A549 (cell line): ENCODE data around the gene FAM110C. TPM values are rescaled to one million over a fixed set of nuclear protein-coding genes. Genes with fewer than 3 reads are reported as not detected.
"Not testable (repeated sequence)": the region's sequence is repeated elsewhere in the genome, so short reads cannot be mapped to it uniquely, and the experiment has no call there.

ENCODE experiments used
- ATAC-seq, 2 experiments: fragments of 200-7000 bp in 1 of 2; fragments of >200 bp in 1 of 2; cut with Nextera tagmentation in 1 of 2; cut with Tn5 transposase in 1 of 2; 3 replicates each; pipeline versions ENCODE4 v1.8.0 to v1.9.1; 2018 to 2020; ENCODE audit warnings: mild to moderate bottlenecking in 1 of 2, moderate library complexity in 1 of 2
- CTCF ChIA-PET: fragments of 300-600 bp; sonication (Branson Sonifier 250); formaldehyde crosslinking; extraction: SDS; loops from one replicate; lab custom pipeline; 2021; ENCODE audit warnings: antibody characterized with exemption, inconsistent platforms; lab: Yijun Ruan, JAX
- POLR2A ChIA-PET: fragments of 350-600 bp; formaldehyde crosslinking; extraction: SDS; loops from one replicate; lab custom pipeline; 2021; ENCODE audit warnings: antibody characterized with exemption, inconsistent platforms; lab: Yijun Ruan, JAX
- DNase-seq, 2 experiments: peaks; one replicate each; pipeline versions ENCODE4 v3.0.0 to v3.0.0-alpha.2; 2011 to 2016; ENCODE audit warnings: low read depth in 1 of 2, low spot score in 1 of 2
- FAIRE-seq: peaks from 2 replicates; lab custom pipeline; 2011; peaks lifted over from hg19 to GRCh38; lab: Jason Lieb, UNC
- H3K27ac ChIP-seq, 2 experiments: fragments of >200 bp; sonication (Bioruptor Twin); formaldehyde crosslinking; 3 replicates each; pipeline ENCODE4 v1.5.1; 2016 to 2017
- H3K4me1 ChIP-seq: fragments of >200 bp; sonication (Bioruptor Twin); formaldehyde crosslinking; 3 replicates; pipeline ENCODE4 v1.6.1; 2016
- H3K4me2 ChIP-seq: fragments of >200 bp; sonication (Bioruptor Twin); formaldehyde crosslinking; 3 replicates; pipeline ENCODE4 v1.6.1; 2016
- H3K4me3 ChIP-seq: fragments of >200 bp; sonication (Bioruptor Twin); formaldehyde crosslinking; 3 replicates; pipeline ENCODE4 v1.5.1; 2016
- H3K9me3 ChIP-seq: fragments of >200 bp; sonication (Bioruptor Twin); formaldehyde crosslinking; 3 replicates; pipeline ENCODE4 v1.6.1; 2016
- CTCF ChIP-seq: fragments of >200 bp; sonication (Bioruptor Twin); formaldehyde crosslinking; IDR thresholded peaks from 3 replicates; pipeline ENCODE4 v1.5.1; 2016
- E2F6 ChIP-seq: IDR thresholded peaks from 2 replicates; pipeline ENCODE4 v1.6.1; 2012; ENCODE audit warnings: low read depth, borderline replicate concordance
- EHF ChIP-seq: fragments of 250-450 bp; sonication (Bioruptor Pico); IDR thresholded peaks from 2 replicates; pipeline ENCODE4 v1.5.0; 2020; ENCODE audit warnings: mild to moderate bottlenecking
- EHMT2 ChIP-seq: fragments of 200-600 bp; sonication (generic); IDR thresholded peaks from 2 replicates; pipeline ENCODE4 v1.6.1; 2016; ENCODE audit warnings: antibody characterized with exemption, low read depth, mild to moderate bottlenecking, moderate library complexity
- ELK1 ChIP-seq: fragments of 150-350 bp; IDR thresholded peaks from 2 replicates; pipeline ENCODE4 v1.6.1; 2014; ENCODE audit warnings: low read depth, mild to moderate bottlenecking, low read length
- ESRRA ChIP-seq: fragments of 150-350 bp; IDR thresholded peaks from 2 replicates; pipeline ENCODE4 v1.6.1; 2014; ENCODE audit warnings: mild to moderate bottlenecking, low read length, borderline replicate concordance
- FOSB ChIP-seq: fragments of 250-450 bp; sonication (Bioruptor Pico); IDR thresholded peaks from 2 replicates; pipeline ENCODE4 v1.5.0; 2020; ENCODE audit warnings: mild to moderate bottlenecking, moderate library complexity
- FOXS1 ChIP-seq: fragments of 250-450 bp; sonication (Bioruptor Pico); IDR thresholded peaks from 2 replicates; pipeline ENCODE4 v1.5.0; 2020; ENCODE audit warnings: mild to moderate bottlenecking, moderate library complexity
- HOXA7 ChIP-seq: fragments of 250-450 bp; sonication (Bioruptor Pico); IDR thresholded peaks from 2 replicates; pipeline ENCODE4 v1.5.0; 2020; ENCODE audit warnings: mild to moderate bottlenecking, moderate library complexity
- JUNB ChIP-seq: fragments of >200 bp; sonication (Bioruptor Twin); formaldehyde crosslinking; IDR thresholded peaks from 2 replicates; pipeline ENCODE4 v1.6.1; 2016
- KDM5A ChIP-seq: fragments of 200-600 bp; sonication (generic); IDR thresholded peaks from 2 replicates; pipeline ENCODE4 v1.6.1; 2016; ENCODE audit warnings: antibody characterized with exemption, mild to moderate bottlenecking
- NPAS2 ChIP-seq: fragments of 250-450 bp; sonication (Bioruptor Pico); IDR thresholded peaks from 2 replicates; pipeline ENCODE4 v1.8.0; 2022; ENCODE audit warnings: mild to moderate bottlenecking, moderate library complexity, borderline replicate concordance
- NR3C1 ChIP-seq: fragments of >200 bp; sonication (Bioruptor Twin); formaldehyde crosslinking; IDR thresholded peaks from 3 replicates; pipeline ENCODE4 v1.6.1; 2017
- PBX3 ChIP-seq: IDR thresholded peaks from 2 replicates; pipeline ENCODE4 v1.6.1; 2012
- POLR2A ChIP-seq: IDR thresholded peaks from 2 replicates; pipeline ENCODE4 v1.6.1; 2012; ENCODE audit warnings: mild to moderate bottlenecking, low read length
- RARB ChIP-seq: fragments of 250-450 bp; sonication (Bioruptor Pico); IDR thresholded peaks from 2 replicates; pipeline ENCODE4 v1.8.0; 2021; ENCODE audit warnings: mild to moderate bottlenecking, moderate library complexity
- RCOR1 ChIP-seq: fragments of 150-350 bp; IDR thresholded peaks from 2 replicates; pipeline ENCODE4 v1.6.1; 2014; ENCODE audit warnings: antibody characterized with exemption, low read length, low read depth
- RNF2 ChIP-seq: fragments of 200-600 bp; sonication (generic); IDR thresholded peaks from 2 replicates; pipeline ENCODE4 v1.6.1; 2016; ENCODE audit warnings: low read depth, mild to moderate bottlenecking, antibody characterized with exemption, moderate library complexity, borderline replicate concordance
- SMC3 ChIP-seq: fragments of >200 bp; sonication (Bioruptor Twin); formaldehyde crosslinking; IDR thresholded peaks from 3 replicates; pipeline ENCODE4 v1.6.1; 2018; ENCODE audit warnings: inconsistent platforms
- ZC3H11A ChIP-seq: fragments of 450-650 bp; IDR thresholded peaks from 2 replicates; pipeline ENCODE4 v1.6.1; 2014; ENCODE audit warnings: antibody characterized with exemption, mild to moderate bottlenecking
- ZNF302 ChIP-seq: fragments of 250-450 bp; sonication (Bioruptor Pico); IDR thresholded peaks from 2 replicates; pipeline ENCODE4 v1.9.0; 2021; ENCODE audit warnings: inconsistent platforms, mild to moderate bottlenecking, moderate library complexity
- WGBS: methylation state at CpG from one replicate; pipeline ENCODE4 v1.1.6; 2017; ENCODE audit errors: missing lambda C conversion rate; 5-methylcytosine and 5-hydroxymethylcytosine counted together
- polyA plus RNA-seq, 4 experiments: library from polyadenylated mRNA; depleted of rRNA in 3 of 4; stranded (reverse); fragments of >200 nt; fragmentation: RNase III in 1 of 4; extraction: RNeasy Plus Mini Kit Qiagen cat#74134 plus additional on column Dnase treatment in 1 of 4; gene quantifications; 2 replicates in 3 of 4; 3 replicates in 1 of 4; pipeline ENCODE4 v1.2.3, GENCODE V29; 2011 to 2017

Gene FAM110C
- polyA plus RNA-seq, 2 of the 4 experiments (the other 2 are of a cell fraction): 0.08 to 0.35 TPM

- FAIRE-seq (no peak), DNase-seq (no peak), ATAC-seq (no peak)
- Histone ChIP-seq H3K4me1 (no peaks in the 10 kb centered on the region), H3K4me2 (no peak overlapping the region), H3K27ac (no peak overlapping the region), H3K4me3 (no peak overlapping the region), H3K9me3 (no peaks in the 10 kb centered on the region)
- no peak for TF ChIP-seq SMC3
- TF ChIP-seq NPAS2 (CRISPR knock-in tag): no peak
- TF ChIP-seq ZNF302 (CRISPR knock-in tag): no peak
- ChIA-PET POLR2A (no interaction called here), CTCF (interaction anchor here (1.0 kb wide), 1 partner anchor 265 kb away, joined by 3 read pairs; no protein-coding TSS in a partner anchor)
- WGBS: 37% methylated on average over 4 of the region's 4 CpGs
Measured at GRCh38 chr2:25543-25942, 20.8 kb downstream of the FAM110C start.

- ATAC-seq, DNase-seq, FAIRE-seq, H3K4me1 ChIP-seq, H3K9me3 ChIP-seq, H3K4me2 ChIP-seq, H3K27ac ChIP-seq, H3K4me3 ChIP-seq, CTCF ChIA-PET, POLR2A ChIA-PET: not testable (repeated sequence)
- WGBS: 15% methylated on average over 4 of the region's 4 CpGs
Measured at GRCh38 chr2:24591-24990, 21.7 kb downstream of the FAM110C start.

- H3K4me1 ChIP-seq: no peaks in the 10 kb centered on the region
- no peak overlapping the region for H3K27ac ChIP-seq
- TF ChIP-seq CTCF (no peak), ESRRA (no peak), EHMT2 (no peak), KDM5A (no peak), ZC3H11A (no peak), E2F6 (no peak), RNF2 (no peak), PBX3 (no peak), POLR2A (no peak), HOXA7 (CRISPR knock-in tag) (no peak), FOXS1 (CRISPR knock-in tag) (no peak), JUNB (no peak), FOSB (CRISPR knock-in tag) (no peak), EHF (CRISPR knock-in tag) (no peak), ZNF302 (CRISPR knock-in tag) (no peak), NR3C1 (no peak), RCOR1 (no peak), RARB (CRISPR knock-in tag) (no peak), ELK1 (no peak)
- TF ChIP-seq, all 56 proteins: peak for 0
- DNase-seq: no peak
- CTCF ChIA-PET: no interaction called here
- ATAC-seq: no peak
- Histone ChIP-seq H3K4me2 (no peak overlapping the region), H3K9me3 (no peaks in the 10 kb centered on the region), H3K4me3 (no peak overlapping the region)
- POLR2A ChIA-PET: no interaction called here
- FAIRE-seq: no peak
Measured at GRCh38 chr2:24107-24506, 22.2 kb downstream of the FAM110C start.
